ENCODE results near the gene TUBB1.

DNA sequence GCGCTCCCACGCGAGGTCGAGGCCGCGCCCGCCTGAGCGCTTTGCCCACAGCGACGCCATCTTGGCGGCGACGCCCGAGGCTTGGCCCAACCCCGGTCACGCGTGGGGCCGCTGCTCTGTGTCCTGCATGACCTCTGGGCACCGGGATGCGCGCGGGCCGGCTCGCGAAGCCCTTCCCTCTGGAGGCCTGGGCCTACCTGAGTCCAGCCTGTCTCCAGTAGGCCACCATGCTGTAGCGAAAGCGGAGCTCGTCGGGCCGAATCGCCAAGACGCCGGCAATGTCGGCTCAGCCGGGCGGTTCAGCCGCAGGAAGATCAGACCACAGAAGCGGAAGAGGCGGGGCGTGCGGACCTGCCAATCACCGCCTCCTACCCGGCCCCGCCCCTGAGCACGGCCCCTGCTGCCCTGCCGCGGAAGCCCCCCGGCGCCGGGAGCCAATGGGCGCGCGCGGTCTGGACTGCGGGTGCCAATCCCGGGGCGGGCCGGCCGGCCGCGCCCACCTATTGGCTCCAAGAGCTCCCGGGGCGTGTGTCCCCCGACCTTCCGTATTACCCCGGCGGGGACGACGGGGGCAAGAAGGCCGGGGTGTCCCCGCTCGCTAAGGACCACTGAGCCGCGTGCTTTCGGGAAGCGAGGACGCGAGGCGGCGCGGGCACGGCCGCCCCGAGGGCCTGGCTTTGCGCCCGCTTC lies 12.9 kb downstream of the TUBB1 start, which contains the start of gene ATP5F1E:
- TF ChIP-seq, protein P1, sequence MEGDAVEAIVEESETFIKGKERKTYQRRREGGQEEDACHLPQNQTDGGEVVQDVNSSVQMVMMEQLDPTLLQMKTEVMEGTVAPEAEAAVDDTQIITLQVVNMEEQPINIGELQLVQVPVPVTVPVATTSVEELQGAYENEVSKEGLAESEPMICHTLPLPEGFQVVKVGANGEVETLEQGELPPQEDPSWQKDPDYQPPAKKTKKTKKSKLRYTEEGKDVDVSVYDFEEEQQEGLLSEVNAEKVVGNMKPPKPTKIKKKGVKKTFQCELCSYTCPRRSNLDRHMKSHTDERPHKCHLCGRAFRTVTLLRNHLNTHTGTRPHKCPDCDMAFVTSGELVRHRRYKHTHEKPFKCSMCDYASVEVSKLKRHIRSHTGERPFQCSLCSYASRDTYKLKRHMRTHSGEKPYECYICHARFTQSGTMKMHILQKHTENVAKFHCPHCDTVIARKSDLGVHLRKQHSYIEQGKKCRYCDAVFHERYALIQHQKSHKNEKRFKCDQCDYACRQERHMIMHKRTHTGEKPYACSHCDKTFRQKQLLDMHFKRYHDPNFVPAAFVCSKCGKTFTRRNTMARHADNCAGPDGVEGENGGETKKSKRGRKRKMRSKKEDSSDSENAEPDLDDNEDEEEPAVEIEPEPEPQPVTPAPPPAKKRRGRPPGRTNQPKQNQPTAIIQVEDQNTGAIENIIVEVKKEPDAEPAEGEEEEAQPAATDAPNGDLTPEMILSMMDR (conservative IDR thresholded peaks at IDR 0.05), result no peak
- TF ChIP-seq EZH2 (IDR thresholded peaks at IDR 0.05; ENCODE audit: low read depth), result no peak
